ENCODE data around the gene SLC30A1.

GRCh38 chr1:211574705-211575104 lies 4.3 kb downstream of the SLC30A1 start:
- TF ChIP-seq, protein P1, sequence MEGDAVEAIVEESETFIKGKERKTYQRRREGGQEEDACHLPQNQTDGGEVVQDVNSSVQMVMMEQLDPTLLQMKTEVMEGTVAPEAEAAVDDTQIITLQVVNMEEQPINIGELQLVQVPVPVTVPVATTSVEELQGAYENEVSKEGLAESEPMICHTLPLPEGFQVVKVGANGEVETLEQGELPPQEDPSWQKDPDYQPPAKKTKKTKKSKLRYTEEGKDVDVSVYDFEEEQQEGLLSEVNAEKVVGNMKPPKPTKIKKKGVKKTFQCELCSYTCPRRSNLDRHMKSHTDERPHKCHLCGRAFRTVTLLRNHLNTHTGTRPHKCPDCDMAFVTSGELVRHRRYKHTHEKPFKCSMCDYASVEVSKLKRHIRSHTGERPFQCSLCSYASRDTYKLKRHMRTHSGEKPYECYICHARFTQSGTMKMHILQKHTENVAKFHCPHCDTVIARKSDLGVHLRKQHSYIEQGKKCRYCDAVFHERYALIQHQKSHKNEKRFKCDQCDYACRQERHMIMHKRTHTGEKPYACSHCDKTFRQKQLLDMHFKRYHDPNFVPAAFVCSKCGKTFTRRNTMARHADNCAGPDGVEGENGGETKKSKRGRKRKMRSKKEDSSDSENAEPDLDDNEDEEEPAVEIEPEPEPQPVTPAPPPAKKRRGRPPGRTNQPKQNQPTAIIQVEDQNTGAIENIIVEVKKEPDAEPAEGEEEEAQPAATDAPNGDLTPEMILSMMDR (IDR thresholded peaks at IDR 0.05), result no peak
- TF ChIP-seq POLR2A (IDR thresholded peaks at IDR 0.05), result no peak

All from adrenal gland (tissue), 5 donors.